ES-I3 (cell line): Measurements from ENCODE around the gene GOLGA2.
"Not testable (repeated sequence)": the region's sequence is repeated elsewhere in the genome, so short reads cannot be mapped to it uniquely, and the experiment has no call there.

ENCODE experiments used
- H3K36me3 ChIP-seq: 2 replicates; pipeline ENCODE4 v1.6.1; 2013; ENCODE audit warnings: mild to moderate bottlenecking, low read length, control low read depth, moderate library complexity; ENCODE audit not compliant: insufficient read depth
- H3K4me1 ChIP-seq: 2 replicates; pipeline ENCODE4 v1.6.1; 2013; ENCODE audit warnings: mild to moderate bottlenecking, control low read depth, low read length; ENCODE audit not compliant: insufficient read depth
- H3K9ac ChIP-seq: 2 replicates; pipeline ENCODE4 v1.6.1; 2013; ENCODE audit warnings: low read depth, mild to moderate bottlenecking, low read length, moderate library complexity
- H3K9me3 ChIP-seq: 2 replicates; pipeline ENCODE4 v1.6.1; 2013; ENCODE audit warnings: mild to moderate bottlenecking, low read length, moderate library complexity; ENCODE audit not compliant: control insufficient read depth, insufficient read depth

The GOLGA2 gene

DNA sequence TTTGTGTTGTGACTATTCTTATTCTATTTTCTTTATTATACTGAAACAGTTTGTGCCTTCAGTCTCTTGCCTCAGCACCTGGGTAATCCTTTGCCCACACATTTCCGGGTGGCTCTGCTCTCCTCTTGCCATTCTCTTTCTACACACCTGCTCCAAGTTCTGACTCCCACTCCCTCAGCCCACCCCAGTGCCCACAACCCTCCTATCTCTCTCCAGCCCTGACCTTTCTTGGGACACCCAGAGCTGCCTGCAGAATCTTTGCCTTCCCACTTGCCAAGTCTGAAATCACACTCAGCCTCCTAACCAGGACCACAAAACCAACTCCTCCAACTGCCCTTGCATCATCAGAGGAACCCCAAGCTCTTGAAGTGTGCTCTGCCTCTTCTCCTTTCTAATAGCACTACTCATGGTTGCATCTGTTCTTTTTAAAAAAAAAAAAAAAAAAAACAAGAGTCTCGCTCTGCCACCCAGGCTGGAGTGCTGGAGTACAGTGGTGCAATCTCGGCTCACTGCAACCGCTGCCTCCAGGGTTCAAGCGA is 4.3 kb upstream of the GOLGA2 start:
- peaks cover under 1% of the 10 kb centered on the region; the same call in 1 of the 2 replicates for H3K36me3 ChIP-seq
- H3K4me1 ChIP-seq, result no peaks in the 10 kb centered on the region
- no peaks in the 10 kb centered on the region for H3K9me3 ChIP-seq
- no peak overlapping the region for H3K9ac ChIP-seq

GRCh38 chr9:128279088-128280073 is 3.6 kb upstream of the GOLGA2 start:
- H3K9ac ChIP-seq, H3K9me3 ChIP-seq, H3K4me1 ChIP-seq, H3K36me3 ChIP-seq: not testable (repeated sequence)

- Histone ChIP-seq H3K4me1 (no peaks in the 10 kb centered on the region), H3K9me3 (no peaks in the 10 kb centered on the region), H3K9ac (peak overlapping the region; percentile 98), H3K36me3 (peaks cover 6% of the 10 kb centered on the region)
Observed at GRCh38 chr9:128276574-128277270, 915 bp upstream of the GOLGA2 start.

DNA sequence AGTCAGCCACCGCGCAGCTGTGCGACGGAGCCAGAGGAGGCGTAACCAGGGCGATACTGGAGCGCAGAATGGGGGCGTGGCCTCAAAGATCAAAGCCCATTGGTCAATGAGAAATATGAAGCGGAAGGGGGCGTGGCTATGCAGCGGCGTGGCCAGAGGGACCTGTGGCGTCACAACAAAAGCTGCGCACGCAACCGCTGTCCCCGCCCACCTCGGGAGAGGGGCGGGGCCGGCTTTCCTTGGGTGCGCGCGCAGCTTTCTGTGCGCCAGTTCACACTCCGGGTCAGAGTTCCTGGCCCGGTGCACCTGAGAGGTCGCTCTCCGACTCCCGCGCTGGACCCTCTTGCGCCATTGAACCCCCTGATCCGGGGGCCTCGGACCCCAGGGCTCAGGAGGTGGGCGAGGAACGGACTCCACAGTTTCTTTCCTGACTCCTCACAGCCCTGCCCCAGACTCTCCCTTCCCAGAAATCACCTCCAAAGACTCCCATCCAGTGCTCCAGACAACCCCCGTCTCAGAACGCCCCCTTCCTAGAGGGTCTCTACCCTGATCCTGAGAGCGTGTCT is 284 bp upstream of the GOLGA2 start, which contains the start of gene SWI5:
Gene SWI5 (plus strand): TSS at position 269 of the 566 bp plus-strand sequence.
- Histone ChIP-seq H3K4me1 (no peaks in the 10 kb centered on the region), H3K9me3 (no peaks in the 10 kb centered on the region), H3K9ac (peak within 1 kb of the TSS; percentile 98)

GRCh38 chr9:128274245-128274644 is 1.6 kb downstream of the GOLGA2 start:
- Histone ChIP-seq H3K4me1 (no peaks in the 10 kb centered on the region), H3K9me3 (no peaks in the 10 kb centered on the region), H3K9ac (no peak overlapping the region), H3K36me3 (peaks cover 6% of the 10 kb centered on the region)

More for the DNA sequence above, 284 bp upstream of the GOLGA2 start, which contains the start of gene SWI5:
- peaks cover 6% of the 10 kb centered on the region for H3K36me3 ChIP-seq

DNA sequence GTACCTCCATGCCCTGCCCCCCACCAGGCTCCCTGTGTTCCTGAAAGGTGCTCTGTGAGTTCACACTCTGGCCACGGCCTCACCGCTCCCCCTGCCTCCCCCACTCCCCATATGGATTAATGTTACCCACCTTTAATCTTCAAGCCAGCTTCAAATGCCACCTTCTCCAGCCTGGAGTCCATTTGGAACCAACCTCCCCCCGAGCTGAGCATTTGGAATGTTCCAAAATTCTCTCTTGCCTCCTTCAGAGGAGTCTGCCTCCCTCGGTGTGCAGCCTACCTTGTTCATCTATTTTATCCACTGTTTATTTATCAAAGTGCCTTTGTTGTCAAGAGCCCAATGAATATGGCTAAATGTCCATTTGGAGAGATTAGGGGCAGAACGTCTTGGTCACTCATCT is 4.3 kb downstream of the GOLGA2 start:
- Histone ChIP-seq H3K9me3 (no peaks in the 10 kb centered on the region), H3K4me1 (no peaks in the 10 kb centered on the region), H3K36me3 (peaks cover 13% of the 10 kb centered on the region), H3K9ac (no peak overlapping the region)

DNA sequence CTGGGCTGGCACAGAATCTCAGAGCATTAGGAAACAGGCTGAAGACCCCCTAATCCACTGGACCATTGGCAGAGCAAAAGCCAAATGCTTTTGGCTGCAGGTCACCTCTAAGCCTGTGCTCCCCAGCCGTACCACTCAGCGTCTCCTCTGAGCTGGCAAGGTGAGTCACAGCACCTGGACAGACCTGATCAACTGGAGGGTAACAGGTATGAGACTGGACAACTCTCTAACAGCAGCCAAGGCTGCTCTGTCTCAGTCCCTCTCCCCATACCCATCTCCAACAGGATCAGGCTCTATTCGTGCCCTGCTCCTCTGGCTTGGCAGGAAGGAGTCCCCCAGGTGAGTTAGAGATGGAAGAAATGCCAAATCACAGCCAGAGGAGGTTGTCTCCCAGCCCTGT is 4.7 kb downstream of the GOLGA2 start:
- Histone ChIP-seq H3K4me1 (no peaks in the 10 kb centered on the region), H3K36me3 (peaks cover 13% of the 10 kb centered on the region), H3K9ac (no peak overlapping the region), H3K9me3 (no peaks in the 10 kb centered on the region)

DNA sequence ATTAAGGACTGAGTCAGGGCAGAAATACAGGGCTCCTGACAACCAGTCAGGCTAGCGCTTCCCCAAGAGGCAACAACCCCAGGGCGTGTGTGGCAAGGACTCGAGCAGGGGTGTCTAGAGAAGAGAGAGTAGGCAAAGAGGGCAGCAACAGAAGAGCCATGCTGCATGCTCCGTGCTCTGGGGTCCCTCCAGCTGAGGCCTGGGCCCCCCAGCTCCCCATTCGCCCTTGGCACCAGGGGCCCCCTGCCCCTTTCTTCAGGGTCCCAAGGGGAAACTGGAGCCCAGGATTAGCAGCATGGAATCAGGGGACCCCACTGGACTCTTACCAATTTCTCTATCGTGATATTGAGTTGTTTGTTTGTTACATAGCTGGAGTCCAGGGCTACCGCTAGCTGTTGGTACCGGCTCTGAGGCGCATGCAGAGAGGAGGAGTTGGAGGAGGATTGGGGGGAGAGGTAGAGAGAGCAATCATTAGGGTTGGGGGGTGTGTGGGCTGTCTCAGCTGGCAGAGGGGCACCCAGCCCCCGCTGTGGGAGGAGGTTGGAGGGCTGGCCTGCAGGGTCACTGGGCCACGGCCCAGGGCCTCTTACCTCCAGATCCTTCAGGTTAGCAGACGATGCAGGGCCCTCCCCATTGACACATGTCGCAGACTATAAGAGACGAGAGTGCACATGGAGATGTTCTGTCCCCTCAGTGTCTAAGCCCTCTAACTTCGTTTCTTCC is 8.8 kb downstream of the GOLGA2 start:
- no peaks in the 10 kb centered on the region for H3K4me1 ChIP-seq
- H3K9me3 ChIP-seq, result no peaks in the 10 kb centered on the region
- H3K36me3 ChIP-seq, result peaks cover 8% of the 10 kb centered on the region
- no peak overlapping the region for H3K9ac ChIP-seq

GRCh38 chr9:128265348-128265847 is 10.4 kb downstream of the GOLGA2 start:
- Histone ChIP-seq H3K4me1 (no peaks in the 10 kb centered on the region), H3K9me3 (no peaks in the 10 kb centered on the region), H3K36me3 (peaks cover 8% of the 10 kb centered on the region), H3K9ac (no peak overlapping the region)

- no peaks in the 10 kb centered on the region for H3K9me3 ChIP-seq
- peaks cover 8% of the 10 kb centered on the region for H3K36me3 ChIP-seq
- no peaks in the 10 kb centered on the region for H3K4me1 ChIP-seq
- H3K9ac ChIP-seq, result no peak overlapping the region
Observed at GRCh38 chr9:128262687-128263086, 13.1 kb downstream of the GOLGA2 start.

DNA sequence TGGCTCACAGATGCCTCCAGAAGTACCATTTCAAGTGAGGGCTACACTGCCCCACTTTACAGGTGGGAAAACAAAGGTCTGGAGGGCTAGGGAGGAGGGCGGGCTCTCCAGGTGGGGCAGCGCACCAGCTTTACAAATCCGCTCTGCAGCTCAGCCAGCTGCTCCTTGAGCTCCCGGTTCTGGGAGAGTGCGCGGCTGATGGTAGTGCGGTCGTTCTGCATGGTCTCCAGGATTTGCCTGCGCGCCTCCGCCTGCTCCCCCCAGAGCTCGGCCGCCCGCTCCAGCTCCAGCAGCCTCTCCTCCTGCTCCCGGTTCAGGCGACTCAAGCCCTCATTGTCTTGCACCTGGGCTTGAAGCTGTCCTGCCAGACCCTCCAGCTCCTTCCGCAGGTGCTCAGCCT is 15.5 kb downstream of the GOLGA2 start:
- H3K9me3 ChIP-seq, result no peaks in the 10 kb centered on the region
- peaks cover 5% of the 10 kb centered on the region for H3K36me3 ChIP-seq
- H3K9ac ChIP-seq, result no peak overlapping the region
- H3K4me1 ChIP-seq, result no peaks in the 10 kb centered on the region; the same call in 1 of the 2 replicates

- no peak overlapping the region for H3K9ac ChIP-seq
- no peaks in the 10 kb centered on the region for H3K9me3 ChIP-seq
- H3K4me1 ChIP-seq, result no peaks in the 10 kb centered on the region; the same call in 1 of the 2 replicates
- H3K36me3 ChIP-seq, result peaks cover 5% of the 10 kb centered on the region
Observed at GRCh38 chr9:128259156-128259555, 16.7 kb downstream of the GOLGA2 start.

DNA sequence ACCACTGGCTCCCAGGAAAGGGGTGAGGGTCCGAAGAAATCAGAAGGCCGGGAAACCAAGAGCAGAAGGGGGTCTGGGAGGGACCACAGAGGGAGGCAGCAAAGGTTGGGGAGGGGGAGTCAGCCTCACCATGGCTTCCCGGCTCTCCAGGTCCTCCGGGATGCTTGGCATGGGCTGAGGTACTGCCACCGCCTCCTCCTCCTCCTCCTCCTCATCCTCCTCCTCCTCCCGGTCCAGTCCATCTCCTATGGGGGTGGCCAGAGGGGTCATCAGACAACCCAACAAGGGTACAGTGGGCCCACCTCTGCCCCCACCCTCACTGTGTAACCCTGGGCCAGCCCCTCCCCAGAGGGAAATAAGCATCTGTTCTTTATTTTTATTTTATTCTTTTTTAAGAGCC is 17.5 kb downstream of the GOLGA2 start:
- H3K9ac ChIP-seq, result no peak overlapping the region
- H3K9me3 ChIP-seq, result no peaks in the 10 kb centered on the region
- no peaks in the 10 kb centered on the region; the same call in 1 of the 2 replicates for H3K4me1 ChIP-seq
- H3K36me3 ChIP-seq, result peaks cover 5% of the 10 kb centered on the region
